ENCODE results near the gene KIF13A. TPM values are rescaled to one million over a fixed set of nuclear protein-coding genes. Genes with fewer than 3 reads are reported as not detected.

Gene KIF13A
- total and polyA plus RNA-seq, 10 of the 15 experiments (the other 5 are each of a cell fraction or from before 2014, with no cell fraction given) = 0.02 to 0.26 (median 0.13) TPM; not detected in 2

DNA sequence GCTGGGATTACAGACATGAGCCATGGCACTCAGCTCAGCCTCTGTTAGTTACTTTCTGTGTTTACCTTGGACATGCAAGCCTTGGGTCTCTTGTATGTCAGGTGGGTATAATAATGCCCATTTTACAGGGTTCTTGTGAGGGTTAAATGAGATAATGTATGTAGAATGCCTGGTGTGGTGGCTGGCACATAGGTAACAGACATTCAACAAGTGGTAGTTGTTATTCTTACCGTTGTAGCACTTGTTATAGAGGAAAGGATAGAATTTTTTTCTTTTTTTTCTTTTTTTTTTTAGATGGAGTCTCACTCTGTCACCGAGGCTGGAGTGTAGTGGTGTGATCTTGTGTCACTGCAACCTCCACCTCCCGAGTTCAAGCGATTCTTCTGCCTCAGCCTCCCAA lies 8.0 kb upstream of the KIF13A start:
- intact Hi-C loops (cut with micrococcal nuclease; ENCODE audit: unreplicated experiment) (no loop called here), in situ Hi-C loops (cut with MboI) (loop anchor here (10.0 kb wide), 1 partner anchor 269 kb away; the partner anchor contains the start of gene DEK)
- Histone ChIP-seq H3K9me3 (replicated peaks; ENCODE audit: control insufficient read depth, insufficient read depth, low read length) (no peaks in the 10 kb centered on the region), H2AFZ (ENCODE audit: control insufficient read depth, low read depth, low read length) (no peak overlapping the region), H3K4me3 (no peak overlapping the region), H3K36me3 (ENCODE audit: control insufficient read depth in 2 of 2, insufficient read depth in 2 of 2, low read length in 1 of 2) (no peaks in the 10 kb centered on the region), H3K79me2 (ENCODE audit: control insufficient read depth, insufficient read depth, low read length) (no peaks in the 10 kb centered on the region), H3K27me3 (replicated peaks in 1 of 2; ENCODE audit: control insufficient read depth in 2 of 2, insufficient read depth in 2 of 2, low read length in 1 of 2) (peaks cover 0 to 3% of the 10 kb centered on the region in 2 experiments; a peak in 2 of 4 replicates), H3K4me1 (ENCODE audit: control insufficient read depth, insufficient read depth, low read length) (peaks cover 7% of the 10 kb centered on the region), H3K9ac (ENCODE audit: control insufficient read depth, insufficient read depth, low read length) (no peak overlapping the region), H3K4me2 (ENCODE audit: control insufficient read depth, insufficient read depth) (no peak overlapping the region), H3K27ac (ENCODE audit: control insufficient read depth, insufficient read depth) (no peak overlapping the region), H4K20me1 (ENCODE audit: control insufficient read depth, insufficient read depth) (0 out of 2 replicates have a peak, but pooled peaks cover 4% of the 10 kb centered on the region)
- ATAC-seq (no peak), DNase-seq (ENCODE audit: low read depth, low spot score) (no peak), FAIRE-seq (no peak)
- POLR2A ChIA-PET = no interaction called here
- BruUV-seq (replicated peaks) = no TSS peak
- RAD21 ChIA-PET (ENCODE audit: unreplicated experiment) = no interaction called here
- CTCF ChIA-PET = no interaction called here
- SMC1A ChIA-PET (ENCODE audit: uncharacterized antibody, unreplicated experiment) = no interaction called here
- WGBS (ENCODE audit: insufficient coverage, insufficient replicate concordance, low lambda C conversion rate, missing lambda C conversion rate) = 100% methylated on average over 3 of the region's 4 CpGs
- TF ChIP-seq KAT2A (conservative IDR thresholded peaks at IDR 0.05; ENCODE audit: control insufficient read depth, low read depth, low read length) (no peak), MTA3 (IDR thresholded peaks at IDR 0.05; ENCODE audit: borderline replicate concordance, low read length) (no peak), ZNF384 (IDR thresholded peaks at IDR 0.05; ENCODE audit: borderline replicate concordance, low read depth, low read length) (no peak)
- TF ChIP-seq, protein P1, sequence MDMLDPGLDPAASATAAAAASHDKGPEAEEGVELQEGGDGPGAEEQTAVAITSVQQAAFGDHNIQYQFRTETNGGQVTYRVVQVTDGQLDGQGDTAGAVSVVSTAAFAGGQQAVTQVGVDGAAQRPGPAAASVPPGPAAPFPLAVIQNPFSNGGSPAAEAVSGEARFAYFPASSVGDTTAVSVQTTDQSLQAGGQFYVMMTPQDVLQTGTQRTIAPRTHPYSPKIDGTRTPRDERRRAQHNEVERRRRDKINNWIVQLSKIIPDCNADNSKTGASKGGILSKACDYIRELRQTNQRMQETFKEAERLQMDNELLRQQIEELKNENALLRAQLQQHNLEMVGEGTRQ (IDR thresholded peaks at IDR 0.05; ENCODE audit: borderline replicate concordance, low read depth, low read length) = no peak

DNA sequence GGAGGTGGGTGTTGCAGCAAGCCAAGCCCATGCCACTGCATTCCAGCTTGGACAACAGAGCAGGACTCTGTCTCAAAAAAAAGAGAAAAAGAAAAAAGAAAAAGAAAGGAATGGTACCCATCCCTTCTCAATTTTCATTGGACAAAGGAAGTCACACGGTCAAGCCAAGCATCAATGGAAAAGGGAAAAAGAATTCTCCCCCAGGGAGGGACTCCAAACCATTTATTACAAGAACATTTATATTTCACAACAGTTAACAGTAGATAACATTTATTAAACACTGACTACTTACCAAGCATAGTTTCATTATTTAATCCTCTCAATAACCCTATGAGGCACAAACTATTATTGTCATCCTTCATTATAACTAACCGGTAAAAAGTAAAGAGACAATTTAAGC lies 6.6 kb upstream of the KIF13A start:
- H4K20me1 ChIP-seq (ENCODE audit: control insufficient read depth, insufficient read depth) = 0 out of 2 replicates have a peak, but pooled peaks cover 4% of the 10 kb centered on the region
- peak overlapping the region; percentile 64; the same call in 1 of the 2 replicates for H3K4me2 ChIP-seq (ENCODE audit: control insufficient read depth, insufficient read depth)
- RAD21 ChIA-PET (ENCODE audit: unreplicated experiment) = no interaction called here
- in situ Hi-C loops (cut with MboI) (loop anchor here (10.0 kb wide), 1 partner anchor 271 kb away; the partner anchor contains the start of gene DEK), intact Hi-C loops (cut with micrococcal nuclease; ENCODE audit: unreplicated experiment) (no loop called here)
- H3K4me1 ChIP-seq (ENCODE audit: control insufficient read depth, insufficient read depth, low read length) = peaks cover 7% of the 10 kb centered on the region
- SMC1A ChIA-PET (ENCODE audit: uncharacterized antibody, unreplicated experiment) = no interaction called here
- 29% methylated on average over 2 of the region's 2 CpGs for WGBS (ENCODE audit: insufficient coverage, insufficient replicate concordance, low lambda C conversion rate, missing lambda C conversion rate)
- H3K27me3 ChIP-seq (replicated peaks in 1 of 2; ENCODE audit: control insufficient read depth in 2 of 2, insufficient read depth in 2 of 2, low read length in 1 of 2) = peaks cover 0 to 7% of the 10 kb centered on the region in 2 experiments; a peak in 2 of 4 replicates
- H3K79me2 ChIP-seq (ENCODE audit: control insufficient read depth, insufficient read depth, low read length) = no peaks in the 10 kb centered on the region
- H2AFZ ChIP-seq (ENCODE audit: control insufficient read depth, low read depth, low read length) = no peak overlapping the region
- H3K9me3 ChIP-seq (replicated peaks; ENCODE audit: control insufficient read depth, insufficient read depth, low read length) = no peaks in the 10 kb centered on the region
- no peak overlapping the region for H3K9ac ChIP-seq (ENCODE audit: control insufficient read depth, insufficient read depth, low read length)
- TF ChIP-seq POLR2A (IDR thresholded peaks at IDR 0.05; ENCODE audit: low read depth, low read length) = no peak
- no peak for TF ChIP-seq SREBF2 (IDR thresholded peaks at IDR 0.05; ENCODE audit: low read length)
- TF ChIP-seq, protein P2, sequence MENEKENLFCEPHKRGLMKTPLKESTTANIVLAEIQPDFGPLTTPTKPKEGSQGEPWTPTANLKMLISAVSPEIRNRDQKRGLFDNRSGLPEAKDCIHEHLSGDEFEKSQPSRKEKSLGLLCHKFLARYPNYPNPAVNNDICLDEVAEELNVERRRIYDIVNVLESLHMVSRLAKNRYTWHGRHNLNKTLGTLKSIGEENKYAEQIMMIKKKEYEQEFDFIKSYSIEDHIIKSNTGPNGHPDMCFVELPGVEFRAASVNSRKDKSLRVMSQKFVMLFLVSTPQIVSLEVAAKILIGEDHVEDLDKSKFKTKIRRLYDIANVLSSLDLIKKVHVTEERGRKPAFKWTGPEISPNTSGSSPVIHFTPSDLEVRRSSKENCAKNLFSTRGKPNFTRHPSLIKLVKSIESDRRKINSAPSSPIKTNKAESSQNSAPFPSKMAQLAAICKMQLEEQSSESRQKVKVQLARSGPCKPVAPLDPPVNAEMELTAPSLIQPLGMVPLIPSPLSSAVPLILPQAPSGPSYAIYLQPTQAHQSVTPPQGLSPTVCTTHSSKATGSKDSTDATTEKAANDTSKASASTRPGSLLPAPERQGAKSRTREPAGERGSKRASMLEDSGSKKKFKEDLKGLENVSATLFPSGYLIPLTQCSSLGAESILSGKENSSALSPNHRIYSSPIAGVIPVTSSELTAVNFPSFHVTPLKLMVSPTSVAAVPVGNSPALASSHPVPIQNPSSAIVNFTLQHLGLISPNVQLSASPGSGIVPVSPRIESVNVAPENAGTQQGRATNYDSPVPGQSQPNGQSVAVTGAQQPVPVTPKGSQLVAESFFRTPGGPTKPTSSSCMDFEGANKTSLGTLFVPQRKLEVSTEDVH (IDR thresholded peaks at IDR 0.05; ENCODE audit: low read depth, partially characterized antibody) = no peak
- TF ChIP-seq JUNB (IDR thresholded peaks at IDR 0.05) = no peak
- no peak for TF ChIP-seq ASH2L (IDR thresholded peaks at IDR 0.05; ENCODE audit: borderline replicate concordance, low read depth)
- no peak for TF ChIP-seq CREB1 (IDR thresholded peaks at IDR 0.05; ENCODE audit: low read depth)
- TF ChIP-seq, protein P3, sequence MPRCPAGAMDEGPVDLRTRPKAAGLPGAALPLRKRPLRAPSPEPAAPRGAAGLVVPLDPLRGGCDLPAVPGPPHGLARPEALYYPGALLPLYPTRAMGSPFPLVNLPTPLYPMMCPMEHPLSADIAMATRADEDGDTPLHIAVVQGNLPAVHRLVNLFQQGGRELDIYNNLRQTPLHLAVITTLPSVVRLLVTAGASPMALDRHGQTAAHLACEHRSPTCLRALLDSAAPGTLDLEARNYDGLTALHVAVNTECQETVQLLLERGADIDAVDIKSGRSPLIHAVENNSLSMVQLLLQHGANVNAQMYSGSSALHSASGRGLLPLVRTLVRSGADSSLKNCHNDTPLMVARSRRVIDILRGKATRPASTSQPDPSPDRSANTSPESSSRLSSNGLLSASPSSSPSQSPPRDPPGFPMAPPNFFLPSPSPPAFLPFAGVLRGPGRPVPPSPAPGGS (IDR thresholded peaks at IDR 0.05; ENCODE audit: borderline replicate concordance, insufficient read depth, low read depth, low read length, poor library complexity, severe bottlenecking) = no peak
- no peak for TF ChIP-seq NFYB (IDR thresholded peaks at IDR 0.05; ENCODE audit: insufficient read depth, low read depth, low read length)
- no TSS peak for BruUV-seq (replicated peaks)
- CTCF ChIA-PET = interaction anchor here (1.1 kb wide), 1 partner anchor 8 kb away, joined by 3 read pairs; no protein-coding TSS in a partner anchor
- no peaks in the 10 kb centered on the region for H3K36me3 ChIP-seq (ENCODE audit: control insufficient read depth in 2 of 2, insufficient read depth in 2 of 2, low read length in 1 of 2)
- no peak for DNase-seq (ENCODE audit: low read depth, low spot score)
- no peak for ATAC-seq
- FAIRE-seq = no peak
- POLR2A ChIA-PET = no interaction called here
- H3K27ac ChIP-seq (ENCODE audit: control insufficient read depth, insufficient read depth) = no peak overlapping the region
- H3K4me3 ChIP-seq = no peak overlapping the region

Measured in GM12878 (cell line).